Epithelial cell of esophagus (primary cell): ENCODE results near the gene MMP19.

Experiments
- DNase-seq: peaks from one replicate; pipeline ENCODE4 v3.0.0; 2010; ENCODE audit warnings: low read depth
- H3K4me3 ChIP-seq: 2 replicates; pipeline ENCODE4 v1.5.1; 2011; ENCODE audit warnings: mild to moderate bottlenecking, low read length, control low read depth
- CTCF ChIP-seq: IDR thresholded peaks from 2 replicates; pipeline ENCODE4 v1.5.1; 2011; ENCODE audit warnings: low read depth, mild to moderate bottlenecking, low read length, control low read depth, inconsistent platforms; ENCODE audit not compliant: insufficient read depth; ENCODE audit errors: missing control alignments

Gene MMP19

GRCh38 chr12:55823419-55823818, 19.3 kb downstream of the MMP19 start:
- TF ChIP-seq CTCF: no peak
- no peak overlapping the region for H3K4me3 ChIP-seq
- DNase-seq: no peak

DNA sequence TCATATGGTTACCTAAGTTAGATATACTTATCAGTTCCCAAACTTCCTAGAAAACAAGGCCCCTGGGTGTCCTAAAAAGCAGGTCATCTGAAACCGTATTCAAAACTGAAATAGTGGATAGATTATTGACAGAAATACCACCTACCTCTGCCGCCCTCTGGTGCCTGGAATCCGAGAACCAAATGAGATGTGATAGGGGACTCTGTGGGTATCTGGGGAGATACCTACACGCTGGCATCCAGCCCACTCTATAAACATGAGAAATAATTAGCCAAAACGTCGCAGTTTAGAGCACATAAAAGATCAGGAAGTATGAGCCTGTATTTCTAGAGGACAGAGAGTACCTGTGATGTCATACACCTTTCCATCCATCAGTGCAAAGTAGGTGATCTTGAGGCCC, 20.5 kb downstream of the MMP19 start:
- DNase-seq: peak; percentile 29
- no peak overlapping the region for H3K4me3 ChIP-seq
- peak; percentile 53 for TF ChIP-seq CTCF

DNA sequence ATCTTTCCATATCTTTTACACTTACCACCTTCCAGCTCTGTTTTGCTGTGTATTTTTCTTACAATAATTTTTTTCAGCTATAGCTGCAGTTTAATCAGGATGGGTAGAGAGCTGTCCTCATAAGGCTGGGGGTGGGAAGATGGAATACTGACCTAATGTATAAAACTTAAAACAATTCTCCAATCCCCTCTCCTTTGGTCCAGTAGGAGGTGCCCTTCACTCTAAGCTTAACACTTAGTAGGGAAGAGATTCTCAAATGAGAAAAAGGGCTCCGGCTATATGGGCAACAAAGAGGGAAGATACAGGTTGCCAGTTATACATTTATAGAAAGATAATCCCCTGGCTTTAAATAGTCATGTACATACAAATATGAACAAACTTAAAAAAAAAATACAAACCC, 22.1 kb downstream of the MMP19 start:
- DNase-seq: peak; percentile 25
- H3K4me3 ChIP-seq: no peak overlapping the region
- TF ChIP-seq CTCF: peak; percentile 27

- peak overlapping the region; percentile 95 for H3K4me3 ChIP-seq
- TF ChIP-seq CTCF: no peak
- no peak for DNase-seq
These were observed 23.9 kb downstream of the MMP19 start for GRCh38 chr12:55818886-55819285.

DNA sequence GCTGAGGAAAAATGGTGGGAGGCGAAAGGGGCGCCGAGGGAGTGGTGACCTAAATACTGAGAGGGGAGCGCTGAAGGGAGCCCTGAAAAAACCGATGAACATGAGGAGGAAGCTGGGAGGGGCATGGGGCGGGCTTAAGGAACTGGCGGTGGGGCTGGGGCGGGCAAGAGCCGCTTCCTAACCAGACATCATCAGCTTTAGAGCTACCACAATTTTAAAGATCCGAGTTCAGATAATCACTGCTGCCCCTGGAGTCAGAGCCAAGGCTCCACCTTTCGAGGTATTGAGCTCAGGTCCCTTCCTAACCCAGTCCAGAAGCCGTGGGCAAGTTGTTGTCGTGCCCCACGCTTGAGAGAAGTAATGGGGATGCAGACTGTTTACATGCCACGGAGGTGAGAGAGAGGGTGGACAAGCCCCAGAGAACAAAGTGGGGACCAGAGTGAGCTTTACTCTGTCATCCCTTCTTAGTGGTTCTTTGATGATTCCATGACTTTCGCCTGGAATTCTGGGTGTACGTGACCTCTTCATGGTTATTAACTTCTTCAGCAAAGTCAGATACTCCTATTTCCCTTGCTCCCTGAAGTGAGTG, 24.5 kb downstream of the MMP19 start:
- TF ChIP-seq CTCF: no peak
- H3K4me3 ChIP-seq: peak overlapping the region; percentile 95
- DNase-seq: no peak

DNA sequence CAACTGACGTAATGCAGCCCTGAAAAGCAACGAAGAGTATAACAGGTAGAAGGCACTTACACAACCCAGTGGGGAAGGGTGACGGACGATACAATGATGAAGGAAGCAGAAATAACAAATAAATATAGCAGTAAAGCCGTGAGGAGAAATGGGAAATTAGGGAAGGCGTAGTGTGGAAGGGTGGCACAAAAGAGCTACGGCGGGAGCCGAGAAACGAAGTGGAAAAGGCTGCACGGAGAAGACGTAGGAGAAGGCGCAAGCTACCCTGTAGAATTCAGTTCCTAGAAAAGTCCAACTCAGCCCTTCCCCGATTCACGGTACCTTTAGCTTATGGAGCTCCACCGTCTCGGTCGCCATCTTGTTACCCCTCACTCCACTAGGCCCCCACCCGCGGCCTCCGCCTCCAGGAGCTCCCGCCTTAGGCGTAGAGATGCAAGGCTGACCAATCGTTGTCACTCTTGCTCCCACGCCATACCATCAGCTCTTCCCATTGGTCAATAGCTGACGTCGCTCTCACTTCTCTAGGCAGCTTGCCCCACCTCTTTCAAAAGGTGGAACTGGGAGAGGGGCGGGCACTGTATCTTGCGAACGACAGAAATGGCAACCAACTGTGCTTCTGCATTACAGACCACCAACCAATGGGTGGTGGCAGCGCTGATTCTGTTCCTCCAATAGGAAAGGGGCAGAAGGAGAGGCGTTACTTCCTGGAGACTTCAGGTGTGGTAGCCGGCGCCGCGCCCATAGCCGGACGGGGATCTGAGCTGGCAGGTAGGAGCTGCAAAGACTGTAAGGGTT, 25.2 kb downstream of the MMP19 start, which contains the start of the genes ORMDL2 and SARNP:
Gene ORMDL2, plus strand, starts transcription at position 697 of the 795 bp plus-strand sequence. CDS start 959 bp downstream, outside the sequence.
Gene SARNP, minus strand, starts transcription at position 380 of the 795 bp plus-strand sequence. Its CDS starts 23 bp downstream, at position 357.
- no peak for TF ChIP-seq CTCF
- peak within 1 kb of the TSS; percentile 95 for H3K4me3 ChIP-seq
- DNase-seq: peak; percentile 100
